HG03139 (cell line): ENCODE results near the gene ZFP28.

Experiments used
- ATAC-seq: cut with Tn5 transposase; IDR thresholded peaks from one replicate; pipeline ENCODE4 v1.9.1; 2021; ENCODE audit not compliant: unreplicated experiment

The ZFP28 gene

GRCh38 chr19:56538761-56539263 lies at the start of gene ZFP28:
ZFP28 (plus strand) TSS chr19:56538948; CDS start chr19:56539019, 71 bp downstream.
- peak; percentile 47 for ATAC-seq

DNA sequence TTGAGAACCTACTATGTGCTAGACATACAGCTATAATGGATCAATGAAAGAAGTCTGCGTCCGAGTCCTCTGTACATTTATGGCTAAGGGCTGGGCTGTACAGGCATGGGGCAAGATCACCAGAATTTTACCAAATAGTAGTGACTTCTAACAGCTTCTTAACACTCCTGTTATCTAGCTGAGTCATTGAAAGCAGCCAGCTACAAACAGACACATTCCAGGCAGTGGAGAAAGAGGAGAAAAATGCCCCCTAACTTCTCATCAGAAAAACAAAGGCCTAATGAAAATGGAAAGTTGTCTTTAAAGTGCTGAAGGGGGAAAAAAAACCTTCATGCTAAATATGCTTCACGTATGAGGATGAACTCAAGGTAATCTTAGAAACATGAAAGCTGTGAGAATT lies 47.3 kb upstream of the ZFP28 start:
- ATAC-seq = no peak

DNA sequence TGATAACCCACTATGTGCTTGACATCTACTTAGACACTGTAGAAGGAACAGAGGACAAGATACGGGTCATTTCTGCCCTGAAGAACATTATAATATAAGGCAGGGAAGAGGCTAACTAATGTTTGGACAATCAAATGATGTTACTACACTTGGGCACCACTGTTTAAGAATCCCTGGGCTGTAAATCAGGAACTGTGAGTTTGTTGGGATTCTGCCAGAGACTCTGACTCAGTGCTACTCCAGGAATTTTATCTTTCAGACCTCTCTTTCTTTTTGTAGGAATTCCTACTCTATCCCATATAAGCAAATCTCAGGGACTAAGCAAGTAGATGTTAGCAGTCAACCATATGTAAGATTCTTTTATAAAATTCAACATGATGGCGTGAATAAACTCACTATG lies 34.2 kb upstream of the ZFP28 start:
- ATAC-seq = no peak

DNA sequence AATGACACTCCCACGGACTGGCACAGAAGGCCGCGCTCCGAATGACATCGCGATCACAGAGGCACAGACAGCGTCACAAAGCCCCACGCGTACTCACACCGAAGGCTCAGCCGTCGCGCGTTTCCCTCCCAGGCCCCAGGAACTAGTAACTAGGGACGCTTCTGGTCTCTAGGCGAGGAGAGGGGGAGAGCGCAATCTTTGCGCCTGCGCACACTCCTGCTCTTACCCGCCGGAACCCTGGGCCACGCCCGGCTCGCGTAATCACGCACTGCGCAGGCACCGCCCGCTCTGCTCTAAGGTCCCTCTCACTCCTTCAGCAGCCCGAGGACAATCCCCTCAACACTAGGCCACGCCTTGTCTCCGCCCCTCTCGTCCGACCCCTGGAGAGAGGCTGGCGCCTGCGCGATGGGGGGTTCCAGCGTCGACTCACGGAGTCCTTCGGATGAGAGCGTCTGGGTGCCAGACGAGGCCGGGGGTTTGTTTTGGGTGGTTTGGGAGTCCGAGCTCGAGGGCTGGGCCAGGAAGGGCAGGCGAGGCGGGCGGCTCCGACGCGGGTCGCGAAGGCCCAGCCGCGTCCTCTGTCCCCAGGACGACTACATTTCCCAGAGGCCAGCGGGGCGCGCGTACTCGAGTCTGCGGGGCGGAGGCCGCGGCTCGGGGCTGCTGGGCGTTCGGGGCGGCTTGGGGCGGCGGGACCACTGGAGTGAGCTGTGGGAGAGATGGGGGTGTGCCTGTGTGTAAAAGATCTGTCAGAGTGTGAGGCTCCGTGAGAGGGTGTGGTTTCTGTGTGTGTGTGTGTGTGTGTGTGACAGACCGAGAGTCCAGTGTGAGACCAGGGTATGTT lies 31.1 kb upstream of the ZFP28 start, which contains the start of gene ZNF471:
TSS of gene ZNF471 (plus strand) at position 410 of the 844 bp plus-strand sequence. CDS start 3,717 bp downstream, outside the sequence.
- peak; percentile 84 for ATAC-seq

GRCh38 chr19:56508290-56508778 lies 30.4 kb upstream of the ZFP28 start:
- ATAC-seq = no peak

GRCh38 chr19:56525214-56525860 lies 13.4 kb upstream of the ZFP28 start:
- ATAC-seq = no peak

GRCh38 chr19:56537442-56537841 lies 1.3 kb upstream of the ZFP28 start:
- ATAC-seq = no peak

DNA sequence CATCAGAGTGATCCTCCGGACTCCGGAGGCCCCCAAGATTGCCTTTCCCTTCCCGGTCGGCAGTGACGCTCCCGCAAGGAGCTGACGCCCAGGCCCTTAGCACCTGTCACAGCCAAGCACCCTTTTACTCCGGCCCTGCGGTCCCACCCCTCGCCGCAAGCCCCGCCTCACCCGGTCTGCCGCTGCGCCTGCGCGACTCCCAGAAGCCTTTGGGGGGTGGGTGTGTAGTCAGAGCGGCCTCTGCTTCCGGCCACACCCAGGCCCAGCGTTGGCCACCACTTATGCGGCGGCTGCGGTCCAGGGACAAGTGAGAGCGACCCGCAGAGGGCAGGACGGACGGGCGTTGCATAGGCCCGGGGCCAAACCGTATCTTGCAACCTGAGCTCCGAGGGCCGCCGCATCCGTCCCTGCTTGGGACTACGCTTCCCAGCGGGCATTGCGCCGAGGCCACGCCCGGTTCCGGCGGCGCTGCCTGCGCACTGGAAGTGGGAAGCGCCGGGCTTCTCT lies 441 bp upstream of the ZFP28 start:
- peak; percentile 86 for ATAC-seq

DNA sequence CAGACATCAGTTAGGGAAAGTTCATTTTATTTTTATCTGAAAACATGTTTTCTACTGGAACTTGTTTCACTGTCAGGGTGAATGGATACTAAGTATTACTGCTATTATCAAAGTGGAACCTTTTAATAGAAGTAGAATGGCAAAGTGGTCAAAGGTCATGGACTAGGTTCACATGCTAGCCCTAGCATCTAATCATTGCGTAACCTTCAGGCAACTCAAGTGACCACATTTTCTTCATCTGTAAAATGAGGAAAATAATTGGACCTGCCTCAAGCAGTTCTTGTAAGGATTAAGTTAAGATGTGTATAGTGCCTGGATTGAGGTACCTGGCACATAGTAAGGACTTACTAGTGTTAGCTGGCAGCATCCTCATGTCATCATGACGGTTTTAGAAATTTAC lies 5.0 kb downstream of the ZFP28 start:
- ATAC-seq = no peak

DNA sequence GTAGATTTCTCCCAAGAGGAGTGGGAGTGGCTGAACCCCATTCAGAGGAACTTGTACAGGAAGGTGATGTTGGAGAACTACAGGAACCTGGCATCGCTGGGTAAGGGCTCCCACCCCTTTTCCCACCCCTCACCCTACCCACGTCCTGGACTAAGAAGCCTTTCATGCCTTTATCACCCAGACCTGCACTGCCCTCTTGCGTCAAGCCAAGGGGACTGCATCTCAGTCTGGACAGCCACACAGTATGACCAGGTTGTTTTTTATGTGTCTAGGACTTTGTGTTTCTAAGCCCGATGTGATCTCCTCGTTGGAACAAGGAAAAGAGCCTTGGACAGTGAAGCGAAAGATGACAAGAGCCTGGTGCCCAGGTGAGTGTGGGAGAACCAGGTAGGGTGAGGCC lies 8.8 kb downstream of the ZFP28 start:
- no peak for ATAC-seq

DNA sequence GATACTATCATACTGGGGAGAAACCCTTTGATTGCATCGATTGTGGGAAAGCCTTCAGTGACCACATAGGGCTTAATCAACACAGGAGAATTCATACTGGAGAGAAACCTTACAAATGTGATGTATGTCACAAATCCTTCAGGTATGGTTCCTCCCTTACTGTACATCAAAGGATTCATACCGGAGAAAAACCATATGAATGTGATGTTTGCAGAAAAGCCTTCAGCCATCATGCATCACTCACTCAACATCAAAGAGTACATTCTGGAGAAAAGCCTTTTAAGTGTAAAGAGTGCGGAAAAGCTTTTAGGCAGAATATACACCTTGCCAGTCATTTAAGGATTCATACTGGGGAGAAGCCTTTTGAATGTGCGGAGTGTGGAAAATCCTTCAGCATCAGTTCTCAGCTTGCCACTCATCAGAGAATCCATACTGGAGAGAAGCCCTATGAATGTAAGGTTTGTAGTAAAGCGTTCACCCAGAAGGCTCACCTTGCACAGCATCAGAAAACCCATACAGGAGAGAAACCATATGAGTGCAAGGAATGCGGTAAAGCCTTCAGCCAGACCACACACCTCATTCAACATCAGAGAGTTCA lies 15.6 kb downstream of the ZFP28 start:
- no peak for ATAC-seq

GRCh38 chr19:56562766-56563165 lies 24.0 kb downstream of the ZFP28 start:
- no peak for ATAC-seq

GRCh38 chr19:56566904-56567273 lies 28.1 kb downstream of the ZFP28 start:
- ATAC-seq = peak; percentile 36

GRCh38 chr19:56567274-56568120 lies 28.7 kb downstream of the ZFP28 start, which contains the start of gene ZNF470:
ZNF470 (plus strand) TSS chr19:56567468; CDS start chr19:56570312, 2,844 bp downstream.
- peak; percentile 99 for ATAC-seq

DNA sequence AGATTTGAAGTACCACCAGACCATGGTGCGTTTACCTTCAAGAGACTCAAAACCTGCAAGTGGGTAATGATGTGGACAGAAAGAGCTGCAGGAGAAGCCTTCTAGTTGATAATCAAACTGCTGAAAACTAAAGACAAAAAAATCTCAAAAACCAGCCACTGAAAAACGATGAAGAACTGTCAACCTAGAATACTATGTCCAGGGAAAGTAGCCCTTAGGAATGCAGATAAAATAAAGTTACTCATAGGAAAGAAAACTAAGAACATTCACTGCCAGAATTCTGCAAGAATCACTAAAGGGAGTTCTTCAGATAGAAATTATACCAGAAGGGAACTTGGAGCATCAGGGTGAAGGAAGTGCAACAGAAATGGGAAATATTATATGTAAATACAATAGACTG lies 33.8 kb downstream of the ZFP28 start:
- no peak for ATAC-seq

GRCh38 chr19:56573914-56574313 lies 35.2 kb downstream of the ZFP28 start:
- no peak for ATAC-seq

- no peak for ATAC-seq
Measured at GRCh38 chr19:56577719-56578602, 39.2 kb downstream of the ZFP28 start.

- no peak for ATAC-seq
Measured at GRCh38 chr19:56594446-56594782, 55.7 kb downstream of the ZFP28 start.

DNA sequence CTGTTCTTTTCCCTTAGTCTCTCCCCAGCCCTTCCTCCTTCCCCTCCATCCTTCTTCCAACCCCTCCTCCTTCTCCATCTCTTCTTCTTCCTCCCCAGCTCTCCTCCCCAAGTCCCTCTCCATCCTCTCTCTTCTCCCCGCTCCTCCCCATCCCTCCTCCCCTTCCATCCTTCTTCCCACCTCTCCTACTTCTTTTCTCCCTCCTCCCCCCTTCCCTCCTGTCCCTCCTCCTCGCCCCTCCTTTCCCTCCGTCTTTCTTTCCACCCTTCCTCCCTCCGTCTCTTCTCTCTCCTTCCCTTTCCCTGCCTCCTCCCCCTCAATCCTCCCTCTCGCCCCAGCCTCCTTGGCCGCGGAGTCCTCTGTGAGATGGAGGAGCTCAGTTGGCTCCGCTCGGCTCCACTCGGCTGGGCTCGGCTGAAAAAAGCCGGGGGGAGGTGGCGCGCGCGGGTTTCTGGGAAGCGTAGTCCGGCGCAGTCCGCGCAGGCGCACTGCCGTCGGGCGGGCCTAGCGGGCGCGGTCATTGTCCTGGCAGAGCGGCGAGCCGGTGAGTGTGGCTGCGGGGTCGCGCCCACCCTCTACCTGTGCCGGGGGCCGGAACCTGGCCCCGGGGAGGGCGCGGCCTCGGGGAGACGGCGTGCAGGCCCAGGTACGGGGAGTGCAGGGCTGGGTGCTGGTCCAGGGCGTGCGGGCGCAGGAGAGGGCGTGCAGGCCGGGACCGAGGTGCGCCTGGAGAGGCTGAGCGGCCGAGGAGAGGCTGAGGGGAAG lies 56.2 kb downstream of the ZFP28 start, which contains the start of gene ZNF71:
TSS of gene ZNF71 (plus strand) at position 520 of the 765 bp plus-strand sequence. CDS start 6,257 bp downstream, outside the sequence.
- peak; percentile 88 for ATAC-seq
